Kidney epithelial cell (primary cell): ENCODE data around the gene PYCR2. TPM values are rescaled to one million over a fixed set of nuclear protein-coding genes. Genes with fewer than 3 reads are reported as not detected.

ENCODE experiments used
- DNase-seq: peaks from one replicate; pipeline ENCODE4 v3.0.0-alpha.2; 2010; ENCODE audit warnings: low read depth
- H3K27me3 ChIP-seq: 2 replicates; pipeline ENCODE4 v1.6.0; 2011; ENCODE audit warnings: low read length; ENCODE audit not compliant: control insufficient read depth, insufficient read depth
- H3K36me3 ChIP-seq: 2 replicates; pipeline ENCODE4 v1.5.1; 2011; ENCODE audit warnings: low read length; ENCODE audit not compliant: control insufficient read depth, insufficient read depth
- H3K4me3 ChIP-seq: 2 replicates; pipeline ENCODE4 v1.5.1; 2011; ENCODE audit warnings: low read depth, mild to moderate bottlenecking, control low read depth, low read length
- total RNA-seq: library from RNA; depleted of rRNA; stranded (reverse); fragments of >200 nt; gene quantifications from 2 replicates; pipeline ENCODE4 v1.2.3, GENCODE V29; 2015
- TF ChIP-seq, protein P1 (sequence below): IDR thresholded peaks from 2 replicates; pipeline ENCODE4 v1.5.1; 2011; ENCODE audit warnings: mild to moderate bottlenecking, moderate library complexity, low read length, control low read depth, inconsistent platforms; ENCODE audit not compliant: insufficient read depth, poor library complexity, severe bottlenecking

PYCR2 gene
- total RNA-seq, 1 donor from 2014 or later, result 51.2 TPM

DNA sequence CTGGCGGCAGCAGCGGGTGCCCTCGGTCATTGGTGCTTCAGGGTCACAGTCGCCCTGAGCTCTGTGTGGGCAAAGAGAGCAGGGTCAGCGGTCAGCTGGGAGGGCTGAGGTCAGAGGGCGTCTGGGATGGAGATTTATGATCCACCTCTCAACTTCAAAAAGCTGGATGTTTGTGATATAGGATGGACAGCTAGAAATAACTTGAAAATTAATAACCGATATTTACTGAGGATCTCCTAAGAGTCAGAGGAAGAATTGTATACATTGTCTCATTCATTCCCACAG is 37.1 kb downstream of the PYCR2 start:
- no peaks in the 10 kb centered on the region for H3K27me3 ChIP-seq
- no peak overlapping the region for H3K4me3 ChIP-seq
- H3K36me3 ChIP-seq, result no peaks in the 10 kb centered on the region
- TF ChIP-seq, protein P1, sequence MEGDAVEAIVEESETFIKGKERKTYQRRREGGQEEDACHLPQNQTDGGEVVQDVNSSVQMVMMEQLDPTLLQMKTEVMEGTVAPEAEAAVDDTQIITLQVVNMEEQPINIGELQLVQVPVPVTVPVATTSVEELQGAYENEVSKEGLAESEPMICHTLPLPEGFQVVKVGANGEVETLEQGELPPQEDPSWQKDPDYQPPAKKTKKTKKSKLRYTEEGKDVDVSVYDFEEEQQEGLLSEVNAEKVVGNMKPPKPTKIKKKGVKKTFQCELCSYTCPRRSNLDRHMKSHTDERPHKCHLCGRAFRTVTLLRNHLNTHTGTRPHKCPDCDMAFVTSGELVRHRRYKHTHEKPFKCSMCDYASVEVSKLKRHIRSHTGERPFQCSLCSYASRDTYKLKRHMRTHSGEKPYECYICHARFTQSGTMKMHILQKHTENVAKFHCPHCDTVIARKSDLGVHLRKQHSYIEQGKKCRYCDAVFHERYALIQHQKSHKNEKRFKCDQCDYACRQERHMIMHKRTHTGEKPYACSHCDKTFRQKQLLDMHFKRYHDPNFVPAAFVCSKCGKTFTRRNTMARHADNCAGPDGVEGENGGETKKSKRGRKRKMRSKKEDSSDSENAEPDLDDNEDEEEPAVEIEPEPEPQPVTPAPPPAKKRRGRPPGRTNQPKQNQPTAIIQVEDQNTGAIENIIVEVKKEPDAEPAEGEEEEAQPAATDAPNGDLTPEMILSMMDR, result no peak
- no peak for DNase-seq

DNA sequence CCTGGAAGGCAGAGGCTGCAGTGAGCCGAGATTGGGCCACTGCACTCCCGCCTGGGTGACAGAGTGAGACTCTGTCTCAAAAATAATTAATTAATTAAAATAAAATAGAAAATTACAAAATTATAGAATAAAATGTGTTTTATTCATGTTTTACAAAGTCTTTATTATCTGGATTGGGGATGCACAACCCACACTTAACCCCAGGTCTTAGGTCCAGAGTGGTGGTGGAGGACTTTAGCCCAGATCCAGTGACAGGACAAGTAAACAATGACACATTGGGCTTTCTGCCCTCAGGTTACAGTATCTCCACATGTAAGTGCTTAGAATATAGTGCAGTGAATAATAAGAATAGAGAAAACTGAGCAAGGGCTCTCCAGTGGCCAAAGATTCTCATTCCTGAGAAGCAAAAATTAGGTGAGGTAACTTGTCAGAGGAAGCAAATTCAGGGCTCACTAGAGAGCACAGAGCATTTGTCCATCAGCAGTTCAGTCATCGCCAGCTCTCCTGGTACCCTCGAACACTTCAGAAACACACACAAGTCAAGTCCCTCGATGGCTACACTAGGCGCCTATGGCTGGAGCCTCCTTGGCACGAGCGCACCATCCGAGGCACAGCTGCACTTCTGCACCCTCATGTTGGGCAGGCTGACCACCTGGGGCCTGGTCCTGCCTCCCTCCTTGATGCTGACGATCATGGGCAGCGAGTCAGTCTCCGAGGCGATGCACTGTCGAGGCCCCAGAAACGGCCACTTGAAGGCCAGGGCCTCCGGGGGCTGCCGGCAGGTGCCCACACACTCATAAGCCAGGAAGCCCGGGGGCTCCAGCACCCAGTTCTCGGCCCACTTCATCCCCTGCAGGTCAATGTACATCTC is 37.7 kb downstream of the PYCR2 start:
- TF ChIP-seq, protein P1, result no peak
- no peak for DNase-seq
- H3K36me3 ChIP-seq, result no peaks in the 10 kb centered on the region
- H3K27me3 ChIP-seq, result no peaks in the 10 kb centered on the region
- H3K4me3 ChIP-seq, result no peak overlapping the region

DNA sequence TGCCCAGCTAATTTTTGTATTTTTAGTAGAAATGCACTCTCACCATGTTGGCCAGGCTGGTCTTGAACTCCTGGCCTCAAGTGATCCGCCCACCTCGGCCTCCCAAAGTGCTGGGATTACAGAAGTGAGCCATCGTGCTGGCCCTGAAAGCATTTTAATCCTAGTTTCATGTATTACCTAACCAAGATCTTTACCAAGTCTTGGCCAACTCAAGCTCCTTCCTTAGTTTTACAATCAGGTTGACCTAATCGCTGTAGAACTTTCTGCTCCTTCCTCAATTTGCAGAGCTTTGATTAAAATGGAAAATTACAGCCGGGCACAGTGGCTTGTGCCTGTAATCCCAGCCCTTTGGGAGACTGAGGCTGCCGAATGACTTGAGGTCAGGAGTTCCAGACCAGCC is 38.7 kb downstream of the PYCR2 start:
- H3K27me3 ChIP-seq, result no peaks in the 10 kb centered on the region
- TF ChIP-seq, protein P1, result no peak
- H3K36me3 ChIP-seq, result no peaks in the 10 kb centered on the region
- no peak overlapping the region for H3K4me3 ChIP-seq
- no peak for DNase-seq

DNA sequence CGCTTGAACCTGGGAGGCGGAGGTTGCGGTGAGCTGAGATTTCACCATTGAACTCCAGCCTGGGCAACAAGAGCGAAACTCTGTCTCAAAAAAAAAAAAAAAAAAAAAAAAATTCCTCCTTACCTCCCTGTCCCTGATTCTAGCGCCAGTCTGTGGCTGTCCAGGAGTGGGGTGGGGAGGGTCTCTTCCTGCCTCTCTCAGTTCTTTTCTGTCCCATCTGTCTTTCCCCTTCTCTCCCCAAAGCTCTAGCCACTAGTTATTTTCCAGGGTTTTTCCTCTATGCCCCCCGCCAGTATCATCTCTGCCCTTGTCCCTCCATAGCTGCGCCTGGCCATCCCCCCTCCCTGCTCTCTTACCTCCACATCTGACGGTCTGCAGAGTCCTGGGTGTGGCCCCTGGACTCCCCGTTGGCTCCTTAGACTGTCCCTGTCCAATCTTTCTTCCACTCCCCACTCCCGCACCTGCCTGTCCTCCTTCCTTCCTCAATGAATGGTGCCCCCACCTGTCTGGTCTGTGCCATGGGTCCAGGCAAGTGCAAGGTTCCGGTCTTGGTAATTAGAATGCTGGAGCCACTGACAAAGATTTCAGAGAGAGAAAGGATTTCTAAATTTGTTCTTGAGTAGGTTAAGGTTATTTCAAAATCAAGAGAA is 40.3 kb downstream of the PYCR2 start:
- Histone ChIP-seq H3K27me3 (no peaks in the 10 kb centered on the region), H3K4me3 (no peak overlapping the region)
- TF ChIP-seq, protein P1, result no peak

DNA sequence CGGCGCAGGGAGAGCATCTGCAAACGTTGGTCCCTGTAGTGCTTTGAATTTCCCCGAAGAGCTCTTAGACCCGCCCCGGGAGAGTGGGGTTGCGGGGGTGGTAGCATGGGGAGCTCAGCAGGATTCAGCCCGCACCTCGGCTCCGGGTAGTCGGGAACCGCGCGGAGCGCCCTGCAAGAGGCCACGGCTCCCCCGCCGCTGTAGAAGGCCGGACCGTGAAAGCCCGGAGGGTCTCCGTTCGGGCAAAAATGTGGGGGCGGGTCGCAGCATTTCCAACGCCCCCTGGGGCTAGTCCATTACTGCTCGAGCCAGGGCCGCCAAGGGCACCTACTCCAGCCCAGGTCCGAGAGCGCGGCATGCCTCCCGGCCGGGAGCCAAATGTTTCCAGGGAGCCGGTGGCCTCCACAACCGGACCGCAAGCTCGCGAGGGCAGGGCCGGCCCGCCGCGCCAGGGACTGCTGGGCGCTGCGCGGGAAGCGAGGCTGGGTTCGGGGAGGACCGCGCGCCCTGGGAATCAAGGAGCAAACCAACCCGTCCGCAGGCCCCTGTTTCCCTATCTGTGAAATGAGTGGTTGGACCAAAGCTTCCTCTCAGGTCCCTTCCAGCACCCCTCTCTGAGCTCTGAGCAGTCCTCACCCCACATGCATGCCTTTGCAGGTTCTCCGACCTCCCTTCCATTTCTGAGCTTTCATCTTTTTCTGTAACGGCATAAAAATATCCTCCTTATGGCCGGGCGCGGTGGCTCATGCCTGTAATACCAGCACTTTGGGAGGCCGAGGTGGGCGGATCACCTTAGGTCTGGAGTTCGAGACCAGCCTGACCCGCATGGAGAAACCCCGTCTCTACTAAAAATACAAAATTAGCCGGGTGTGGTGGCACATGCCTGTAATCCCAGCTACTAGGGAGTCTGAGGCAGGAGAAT is 41.1 kb downstream of the PYCR2 start:
- H3K4me3 ChIP-seq, result peak overlapping the region; percentile 92
- H3K36me3 ChIP-seq, result no peaks in the 10 kb centered on the region
- TF ChIP-seq, protein P1, result no peak
- no peak for DNase-seq
- H3K27me3 ChIP-seq, result no peaks in the 10 kb centered on the region

More for the DNA sequence above, 40.3 kb downstream of the PYCR2 start:
- H3K36me3 ChIP-seq, result no peaks in the 10 kb centered on the region
- DNase-seq, result no peak
